SK-N-SH treated with all-trans-retinoic acid at 6 μM for 48 hours (cell line): ENCODE results near the gene DMAC2L.

ENCODE experiments used
- ATAC-seq: fragments of 200-7000 bp; cut with Tn5 transposase; 3 replicates; pipeline ENCODE4 v1.9.1; 2020; ENCODE audit warnings: mild to moderate bottlenecking, moderate library complexity
- ARNTL ChIP-seq: fragments of 450-650 bp; formaldehyde crosslinking; IDR thresholded peaks from 2 replicates; pipeline ENCODE4 v1.5.0; 2020; ENCODE audit warnings: low read depth, mild to moderate bottlenecking, moderate library complexity, borderline replicate concordance
- BACH2 ChIP-seq: fragments of 250-450 bp; sonication (Bioruptor Pico); IDR thresholded peaks from 2 replicates; pipeline ENCODE4 v1.9.0; 2021; ENCODE audit warnings: mild to moderate bottlenecking, borderline replicate concordance
- CSDC2 ChIP-seq: fragments of 250-450 bp; sonication (Bioruptor Pico); IDR thresholded peaks from 2 replicates; pipeline ENCODE4 v1.5.0; 2020; ENCODE audit warnings: mild to moderate bottlenecking, moderate library complexity
- CSRNP3 ChIP-seq: fragments of 250-450 bp; sonication (Bioruptor Pico); IDR thresholded peaks from 2 replicates; pipeline ENCODE4 v1.5.1; 2021; ENCODE audit warnings: mild to moderate bottlenecking, moderate library complexity
- ESRRG ChIP-seq: fragments of 250-450 bp; sonication (Bioruptor Pico); IDR thresholded peaks from 2 replicates; pipeline ENCODE4 v1.6.1; 2021; ENCODE audit warnings: mild to moderate bottlenecking
- ISL1 ChIP-seq: fragments of 250-450 bp; sonication (Bioruptor Pico); IDR thresholded peaks from 2 replicates; pipeline ENCODE4 v2.1.2; 2022; ENCODE audit warnings: mild to moderate bottlenecking, moderate library complexity
- OSR1 ChIP-seq: fragments of 250-450 bp; sonication (Bioruptor Pico); IDR thresholded peaks from 2 replicates; pipeline ENCODE4 v1.8.0; 2022; ENCODE audit warnings: moderate library complexity, mild to moderate bottlenecking, inconsistent platforms
- PATZ1 ChIP-seq: fragments of 250-450 bp; sonication (Bioruptor Pico); IDR thresholded peaks from 2 replicates; pipeline ENCODE4 v1.8.0; 2020; ENCODE audit warnings: mild to moderate bottlenecking, moderate library complexity, borderline replicate concordance
- POU6F1 ChIP-seq: fragments of 250-450 bp; sonication (Bioruptor Pico); IDR thresholded peaks from 2 replicates; pipeline ENCODE4 v1.8.0; 2021; ENCODE audit warnings: low read depth, mild to moderate bottlenecking, moderate library complexity, borderline replicate concordance
- PPARA ChIP-seq: fragments of 250-450 bp; sonication (Bioruptor Pico); IDR thresholded peaks from 2 replicates; pipeline ENCODE4 v1.5.0; 2020; ENCODE audit warnings: mild to moderate bottlenecking, borderline replicate concordance
- RARB ChIP-seq: fragments of 250-450 bp; sonication (Bioruptor Pico); IDR thresholded peaks from 2 replicates; pipeline ENCODE4 v1.8.0; 2021; ENCODE audit warnings: mild to moderate bottlenecking, moderate library complexity
- SNAI2 ChIP-seq: fragments of 250-450 bp; sonication (Bioruptor Pico); IDR thresholded peaks from 2 replicates; pipeline ENCODE4 v1.5.0; 2020; ENCODE audit warnings: mild to moderate bottlenecking, moderate library complexity
- TCF4 ChIP-seq: fragments of 250-450 bp; sonication (Bioruptor Pico); IDR thresholded peaks from 2 replicates; pipeline ENCODE4 v1.8.0; 2021; ENCODE audit warnings: mild to moderate bottlenecking, moderate library complexity, borderline replicate concordance
- ZC3H10 ChIP-seq: fragments of 250-450 bp; sonication (Bioruptor Pico); IDR thresholded peaks from 2 replicates; pipeline ENCODE4 v1.5.1; 2021; ENCODE audit warnings: mild to moderate bottlenecking, moderate library complexity
- ZFP3 ChIP-seq: fragments of 250-450 bp; sonication (Bioruptor Pico); IDR thresholded peaks from 2 replicates; pipeline ENCODE4 v1.5.0; 2020; ENCODE audit warnings: mild to moderate bottlenecking, moderate library complexity
- ZNF565 ChIP-seq: fragments of 450-650 bp; formaldehyde crosslinking; conservative IDR thresholded peaks from 2 replicates; pipeline ENCODE4 v1.5.0; 2020; ENCODE audit warnings: low read depth, mild to moderate bottlenecking, moderate library complexity
- ZNF70 ChIP-seq: fragments of 450-650 bp; formaldehyde crosslinking; IDR thresholded peaks from 2 replicates; pipeline ENCODE4 v1.5.0; 2020; ENCODE audit warnings: mild to moderate bottlenecking, moderate library complexity
- TF ChIP-seq, protein P1 (sequence below): fragments of 250-450 bp; sonication (Bioruptor Pico); IDR thresholded peaks from 2 replicates; pipeline ENCODE4 v1.5.0; 2020; ENCODE audit warnings: mild to moderate bottlenecking, moderate library complexity
- TF ChIP-seq, protein P2 (sequence below): fragments of 250-450 bp; sonication (Bioruptor Pico); IDR thresholded peaks from 2 replicates; pipeline ENCODE4 v1.5.1; 2020; ENCODE audit warnings: low read depth, mild to moderate bottlenecking, moderate library complexity

The DMAC2L gene

GRCh38 chr14:50371546-50371945 lies 59.4 kb downstream of the DMAC2L start:
- TF ChIP-seq, protein P1, sequence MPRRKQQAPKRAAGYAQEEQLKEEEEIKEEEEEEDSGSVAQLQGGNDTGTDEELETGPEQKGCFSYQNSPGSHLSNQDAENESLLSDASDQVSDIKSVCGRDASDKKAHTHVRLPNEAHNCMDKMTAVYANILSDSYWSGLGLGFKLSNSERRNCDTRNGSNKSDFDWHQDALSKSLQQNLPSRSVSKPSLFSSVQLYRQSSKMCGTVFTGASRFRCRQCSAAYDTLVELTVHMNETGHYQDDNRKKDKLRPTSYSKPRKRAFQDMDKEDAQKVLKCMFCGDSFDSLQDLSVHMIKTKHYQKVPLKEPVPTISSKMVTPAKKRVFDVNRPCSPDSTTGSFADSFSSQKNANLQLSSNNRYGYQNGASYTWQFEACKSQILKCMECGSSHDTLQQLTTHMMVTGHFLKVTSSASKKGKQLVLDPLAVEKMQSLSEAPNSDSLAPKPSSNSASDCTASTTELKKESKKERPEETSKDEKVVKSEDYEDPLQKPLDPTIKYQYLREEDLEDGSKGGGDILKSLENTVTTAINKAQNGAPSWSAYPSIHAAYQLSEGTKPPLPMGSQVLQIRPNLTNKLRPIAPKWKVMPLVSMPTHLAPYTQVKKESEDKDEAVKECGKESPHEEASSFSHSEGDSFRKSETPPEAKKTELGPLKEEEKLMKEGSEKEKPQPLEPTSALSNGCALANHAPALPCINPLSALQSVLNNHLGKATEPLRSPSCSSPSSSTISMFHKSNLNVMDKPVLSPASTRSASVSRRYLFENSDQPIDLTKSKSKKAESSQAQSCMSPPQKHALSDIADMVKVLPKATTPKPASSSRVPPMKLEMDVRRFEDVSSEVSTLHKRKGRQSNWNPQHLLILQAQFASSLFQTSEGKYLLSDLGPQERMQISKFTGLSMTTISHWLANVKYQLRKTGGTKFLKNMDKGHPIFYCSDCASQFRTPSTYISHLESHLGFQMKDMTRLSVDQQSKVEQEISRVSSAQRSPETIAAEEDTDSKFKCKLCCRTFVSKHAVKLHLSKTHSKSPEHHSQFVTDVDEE = no peak
- TF ChIP-seq RARB (no peak), ESRRG (no peak), ZNF70 (CRISPR knock-in tag) (no peak), ZNF565 (CRISPR knock-in tag) (no peak), CSRNP3 (no peak), POU6F1 (no peak), ISL1 (CRISPR knock-in tag) (no peak), ARNTL (no peak), ZC3H10 (CRISPR knock-in tag) (no peak), PPARA (CRISPR knock-in tag) (no peak), ZFP3 (CRISPR knock-in tag) (no peak), PATZ1 (CRISPR knock-in tag) (no peak), OSR1 (no peak), BACH2 (CRISPR knock-in tag) (no peak), TCF4 (CRISPR knock-in tag) (no peak)
- TF ChIP-seq, protein P2, sequence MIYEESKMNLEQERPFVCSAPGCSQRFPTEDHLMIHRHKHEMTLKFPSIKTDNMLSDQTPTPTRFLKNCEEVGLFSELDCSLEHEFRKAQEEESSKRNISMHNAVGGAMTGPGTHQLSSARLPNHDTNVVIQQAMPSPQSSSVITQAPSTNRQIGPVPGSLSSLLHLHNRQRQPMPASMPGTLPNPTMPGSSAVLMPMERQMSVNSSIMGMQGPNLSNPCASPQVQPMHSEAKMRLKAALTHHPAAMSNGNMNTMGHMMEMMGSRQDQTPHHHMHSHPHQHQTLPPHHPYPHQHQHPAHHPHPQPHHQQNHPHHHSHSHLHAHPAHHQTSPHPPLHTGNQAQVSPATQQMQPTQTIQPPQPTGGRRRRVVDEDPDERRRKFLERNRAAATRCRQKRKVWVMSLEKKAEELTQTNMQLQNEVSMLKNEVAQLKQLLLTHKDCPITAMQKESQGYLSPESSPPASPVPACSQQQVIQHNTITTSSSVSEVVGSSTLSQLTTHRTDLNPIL = no peak
- TF ChIP-seq, all 23 proteins: peak for 0
- ATAC-seq = no peak

DNA sequence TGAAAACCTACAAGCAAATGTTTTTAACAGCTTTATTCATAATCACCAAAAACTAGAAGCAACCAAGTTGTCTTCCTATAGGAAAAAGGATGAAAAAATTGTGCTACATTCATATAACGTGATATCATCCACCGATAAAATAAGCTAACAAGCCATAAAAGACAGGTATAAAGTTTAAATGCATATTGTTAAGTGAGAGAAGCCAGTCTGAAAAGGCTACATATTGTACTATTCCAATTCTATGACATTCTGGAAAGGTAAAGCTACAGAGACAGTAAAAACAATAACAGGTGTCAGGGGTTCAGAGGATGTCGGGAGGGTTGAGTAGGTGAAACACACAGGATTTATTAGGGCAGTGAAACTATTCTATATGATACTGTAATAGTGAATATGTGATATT lies 61.8 kb downstream of the DMAC2L start:
- ATAC-seq = no peak
- TF ChIP-seq ZFP3 (CRISPR knock-in tag) (no peak), POU6F1 (no peak), RARB (no peak), PATZ1 (CRISPR knock-in tag) (no peak), BACH2 (CRISPR knock-in tag) (no peak), ESRRG (no peak), CSRNP3 (no peak), SNAI2 (CRISPR knock-in tag) (no peak), TCF4 (CRISPR knock-in tag) (no peak), OSR1 (no peak), CSDC2 (CRISPR knock-in tag) (no peak), PPARA (CRISPR knock-in tag) (no peak)
- TF ChIP-seq, protein P2 = no peak
